GM12878 (cell line): Measurements from ENCODE around the gene PCDH1. TPM values are rescaled to one million over a fixed set of nuclear protein-coding genes. Genes with fewer than 3 reads are reported as not detected.

Source experiments
- FOS ChIP-seq: IDR thresholded peaks from 3 replicates; pipeline ENCODE4 v1.6.1; 2011; ENCODE audit warnings: borderline replicate concordance; ENCODE audit not compliant: insufficient read length; ENCODE audit errors: extremely low read depth
- JUND ChIP-seq: IDR thresholded peaks from 2 replicates; pipeline ENCODE4 v1.6.1; 2012; ENCODE audit warnings: low read depth, mild to moderate bottlenecking, low read length, improper control_type of control experiment, moderate library complexity
- MLLT1 ChIP-seq: fragments of 450-650 bp; IDR thresholded peaks from 2 replicates; pipeline ENCODE4 v1.6.1; 2016; ENCODE audit warnings: mild to moderate bottlenecking
- PKNOX1 ChIP-seq: fragments of 450-650 bp; IDR thresholded peaks from 2 replicates; pipeline ENCODE4 v1.6.1; 2016; ENCODE audit warnings: mild to moderate bottlenecking
- ZBTB4 ChIP-seq: fragments of 450-650 bp; formaldehyde crosslinking; IDR thresholded peaks from 2 replicates; pipeline ENCODE4 v1.4.0; 2022; ENCODE audit warnings: mild to moderate bottlenecking, moderate library complexity
- ZNF217 ChIP-seq: fragments of 450-650 bp; IDR thresholded peaks from 2 replicates; pipeline ENCODE4 v1.6.1; 2017; ENCODE audit warnings: antibody characterized with exemption, mild to moderate bottlenecking
- polyA plus RNA-seq, 11 experiments: library from polyadenylated mRNA; depleted of rRNA in 4 of 11; unstranded in 6 of 11; stranded (reverse) in 5 of 11; fragments of >200 nt; fragmentation: Nextera tagmentation in 4 of 11; fragmentation: Illumina TruSeq in 1 of 11; extraction: Ambion mirVana in 4 of 11; extraction: Trizol in 1 of 11; gene quantifications; 1 replicate in 1 of 11; 2 replicates in 10 of 11; pipeline versions ENCODE4 v1.2.1 to v1.2.3, GENCODE V29; 2011 to 2016; ENCODE audit warnings: inconsistent platforms in 2 of 11, missing spikeins in 2 of 11, low read depth in 1 of 11
- total RNA-seq, 4 experiments: library from RNA; depleted of rRNA in 3 of 4; stranded (reverse); fragments of >200 nt in 3 of 4; fragmentation: Illumina TruSeq in 1 of 4; extraction: Trizol in 1 of 4; gene quantifications; 2 replicates each; pipeline versions ENCODE4 v1.2.1 to v1.2.3, GENCODE V29; 2013 to 2021
- TF ChIP-seq, protein P1 (sequence below): fragments of 450-650 bp; IDR thresholded peaks from 2 replicates; pipeline ENCODE4 v1.6.1; 2018; ENCODE audit warnings: borderline replicate concordance, mild to moderate bottlenecking; ENCODE audit not compliant: partially characterized antibody

PCDH1 gene
- total and polyA plus RNA-seq, 10 of the 15 experiments (the other 5 are each of a cell fraction or from before 2014, with no cell fraction given): 0.07 to 0.36 (median 0.16) TPM; not detected in 7

DNA sequence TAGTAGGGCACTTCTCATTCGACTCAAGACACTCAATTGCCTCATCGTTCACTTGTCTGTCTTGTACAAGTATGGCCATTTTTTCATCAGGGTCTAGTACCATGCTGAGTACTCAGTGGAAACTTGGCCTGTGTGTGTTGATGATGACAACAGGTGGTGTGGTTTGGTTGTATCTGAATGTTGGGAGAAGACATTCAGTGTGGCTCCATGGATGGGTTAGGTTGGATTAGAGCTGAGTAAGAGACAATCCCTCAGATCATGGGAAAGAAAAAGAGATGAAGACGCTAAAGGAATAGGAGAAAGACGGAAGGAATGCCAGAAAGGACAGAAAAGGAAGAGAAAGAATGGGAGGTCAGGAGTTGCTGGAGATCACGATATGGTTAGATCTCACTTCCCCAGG is 17.0 kb downstream of the PCDH1 start (continued):
- TF ChIP-seq, protein P1, sequence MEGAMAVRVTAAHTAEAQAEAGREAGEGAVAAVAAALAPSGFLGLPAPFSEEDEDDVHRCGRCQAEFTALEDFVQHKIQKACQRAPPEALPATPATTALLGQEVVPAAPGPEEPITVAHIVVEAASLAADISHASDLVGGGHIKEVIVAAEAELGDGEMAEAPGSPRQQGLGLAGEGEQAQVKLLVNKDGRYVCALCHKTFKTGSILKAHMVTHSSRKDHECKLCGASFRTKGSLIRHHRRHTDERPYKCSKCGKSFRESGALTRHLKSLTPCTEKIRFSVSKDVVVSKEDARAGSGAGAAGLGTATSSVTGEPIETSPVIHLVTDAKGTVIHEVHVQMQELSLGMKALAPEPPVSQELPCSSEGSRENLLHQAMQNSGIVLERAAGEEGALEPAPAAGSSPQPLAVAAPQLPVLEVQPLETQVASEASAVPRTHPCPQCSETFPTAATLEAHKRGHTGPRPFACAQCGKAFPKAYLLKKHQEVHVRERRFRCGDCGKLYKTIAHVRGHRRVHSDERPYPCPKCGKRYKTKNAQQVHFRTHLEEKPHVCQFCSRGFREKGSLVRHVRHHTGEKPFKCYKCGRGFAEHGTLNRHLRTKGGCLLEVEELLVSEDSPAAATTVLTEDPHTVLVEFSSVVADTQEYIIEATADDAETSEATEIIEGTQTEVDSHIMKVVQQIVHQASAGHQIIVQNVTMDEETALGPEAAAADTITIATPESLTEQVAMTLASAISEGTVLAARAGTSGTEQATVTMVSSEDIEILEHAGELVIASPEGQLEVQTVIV: no peak
- TF ChIP-seq MLLT1 (no peak), ZNF217 (no peak), FOS (no peak), ZBTB4 (no peak), JUND (no peak), PKNOX1 (no peak)
